Cardiac septum (tissue), 1 donor: ENCODE results near the gene OGN. TPM values are rescaled to one million over a fixed set of nuclear protein-coding genes. Genes with fewer than 3 reads are reported as not detected.
"Not testable (repeated sequence)": the region's sequence is repeated elsewhere in the genome, so short reads cannot be mapped to it uniquely, and the experiment has no call there.

ENCODE experiments used
- DNase-seq: peaks from one replicate; pipeline ENCODE4 v3.0.0-alpha.2; 2020; ENCODE audit warnings: low spot score
- intact Hi-C: fragments of 100-400 bp; cut with DNase I; formaldehyde crosslinking; loops from one replicate; pipeline ENCODE4 v1.14.0; 2022
- long read RNA-seq: library from polyadenylated mRNA; unstranded; transcript quantifications from one replicate; pipeline ENCODE4 v2.0.0, GENCODE V29; 2021
- total RNA-seq: library from RNA; stranded (reverse); fragmentation: NEBNext Ultra II Directional; extraction: Animal tissue kit (Norgen Biotek cat#: 25700); gene quantifications from one replicate; pipeline ENCODE4 v1.2.1, GENCODE V29; 2021
- donor health status: DM: no; HTN: no; CAD: no.

Gene OGN
- 15.2 TPM for total RNA-seq
- long read RNA-seq, transcript OGN-202 (7 exons, 2,743 nt): major isoform, 5 of 14 reads
- long read RNA-seq, partial matches to known transcripts: 4 of 14 reads
- long read RNA-seq, other reads (novel, unspliced or antisense): 5 of 14 reads

GRCh38 chr9:92404042-92404836, at the start of gene OGN:
Gene OGN, minus strand, starts transcription at chr9:92404578. Its CDS starts 1,171 bp downstream, at chr9:92403407.
- intact Hi-C loops: no loop called here
- no peak for DNase-seq

- DNase-seq: no peak
- intact Hi-C loops: no loop called here
These were observed 42.2 kb upstream of the OGN start for GRCh38 chr9:92446536-92446935.

- intact Hi-C loops: no loop called here
- DNase-seq: no peak
These were observed 40.5 kb upstream of the OGN start for GRCh38 chr9:92444841-92445240.

- DNase-seq: no peak
- intact Hi-C loops: no loop called here
These were observed 36.3 kb upstream of the OGN start for GRCh38 chr9:92440751-92441046.

- intact Hi-C loops: loop anchor here (5.0 kb wide), 1 partner anchor 98 kb away; no protein-coding TSS in a partner anchor
- no peak for DNase-seq
These were observed 35.8 kb upstream of the OGN start for GRCh38 chr9:92439921-92440750.

GRCh38 chr9:92438900-92439526, 34.6 kb upstream of the OGN start:
- intact Hi-C loops: loop anchor here (5.0 kb wide), 1 partner anchor 97 kb away; no protein-coding TSS in a partner anchor

GRCh38 chr9:92435263-92435662, 30.9 kb upstream of the OGN start:
- intact Hi-C loops: loop anchor here (5.0 kb wide), 1 partner anchor 93 kb away; no protein-coding TSS in a partner anchor
- DNase-seq: no peak

More at GRCh38 chr9:92438900-92439526, 34.6 kb upstream of the OGN start:
- DNase-seq: no peak

GRCh38 chr9:92432972-92433548, 28.7 kb upstream of the OGN start:
- intact Hi-C loops: no loop called here
- DNase-seq: no peak

GRCh38 chr9:92432350-92432749, 28.0 kb upstream of the OGN start:
- no peak for DNase-seq
- intact Hi-C loops: no loop called here

DNA sequence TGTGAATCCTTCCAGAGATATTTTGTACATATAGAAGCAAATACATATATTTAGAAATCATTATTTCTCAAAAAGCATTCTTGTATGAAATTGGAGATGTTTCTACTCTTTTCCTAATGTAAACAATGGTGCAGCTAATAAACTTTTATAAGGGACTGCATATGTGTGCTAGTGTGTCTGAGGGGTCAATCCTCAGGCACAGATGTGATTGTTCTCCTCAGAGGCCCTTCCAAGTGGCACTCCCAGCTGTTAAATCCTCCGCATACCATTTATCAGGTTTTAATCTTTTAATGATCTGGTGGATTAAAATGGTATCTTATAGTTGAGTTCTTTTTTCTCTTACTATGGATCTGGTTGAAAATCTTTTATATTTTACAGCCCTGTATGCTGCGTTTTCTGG, 25.5 kb upstream of the OGN start:
- intact Hi-C loops: no loop called here
- DNase-seq: no peak

DNA sequence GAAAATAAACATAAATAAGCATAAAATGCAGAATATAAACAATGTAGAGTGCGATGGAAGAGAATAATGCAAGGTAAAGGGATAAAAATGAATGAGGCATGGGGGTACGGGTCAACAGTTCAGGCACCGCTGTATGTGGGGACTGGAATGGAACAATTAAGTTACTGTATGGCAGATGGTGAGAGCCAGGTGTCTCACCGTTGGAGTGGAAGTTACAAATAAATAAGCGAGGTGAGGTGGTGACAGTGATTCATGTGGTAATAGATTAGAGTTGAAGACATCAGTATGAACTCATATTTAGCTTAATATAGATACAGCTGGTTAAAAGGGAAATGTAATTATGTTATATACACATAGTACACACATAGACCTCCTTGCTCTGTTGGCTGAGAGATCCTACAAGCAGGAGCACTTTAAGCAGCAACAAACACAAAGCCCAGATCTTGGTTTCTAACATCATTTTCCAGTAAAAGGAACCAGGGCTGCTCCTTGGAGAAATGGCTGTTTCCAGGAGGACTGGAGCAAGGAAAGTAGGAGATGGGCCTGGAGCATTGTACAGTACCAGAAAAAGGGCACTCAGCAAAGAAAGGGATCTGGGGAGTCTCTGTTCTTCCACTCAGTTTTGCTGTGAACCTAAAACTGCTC, 22.2 kb upstream of the OGN start:
- intact Hi-C loops: no loop called here
- no peak for DNase-seq

GRCh38 chr9:92425474-92425873, 21.1 kb upstream of the OGN start:
- no peak for DNase-seq
- intact Hi-C loops: no loop called here

GRCh38 chr9:92424340-92424739, 20.0 kb upstream of the OGN start, which contains the start of gene OMD:
Gene OMD, minus strand, starts transcription at chr9:92424471. Its CDS starts 6,913 bp downstream, at chr9:92417558.
- no peak for DNase-seq
- intact Hi-C loops: no loop called here

DNA sequence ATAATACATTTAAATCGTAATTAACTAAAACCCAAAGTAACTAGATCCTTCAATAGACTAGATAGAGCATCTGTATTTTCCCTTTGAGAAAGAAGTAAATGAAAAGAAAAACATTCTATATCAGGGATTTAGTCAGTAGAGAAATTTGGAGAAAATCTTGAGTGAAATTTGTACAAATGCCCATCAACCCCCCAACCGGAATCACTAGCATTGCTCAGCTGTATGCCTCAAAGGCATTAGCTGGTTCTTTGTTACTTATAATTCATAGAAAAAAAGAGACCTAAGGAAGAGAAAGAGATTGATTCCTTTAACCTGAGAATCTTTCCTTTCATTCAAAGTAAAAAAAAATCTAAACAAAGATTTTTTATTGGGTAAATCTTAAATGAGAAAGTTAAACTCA, 19.2 kb upstream of the OGN start:
- no peak for DNase-seq
- intact Hi-C loops: no loop called here

- DNase-seq: no peak
- intact Hi-C loops: no loop called here
These were observed 18.4 kb upstream of the OGN start for GRCh38 chr9:92422611-92423338.

DNA sequence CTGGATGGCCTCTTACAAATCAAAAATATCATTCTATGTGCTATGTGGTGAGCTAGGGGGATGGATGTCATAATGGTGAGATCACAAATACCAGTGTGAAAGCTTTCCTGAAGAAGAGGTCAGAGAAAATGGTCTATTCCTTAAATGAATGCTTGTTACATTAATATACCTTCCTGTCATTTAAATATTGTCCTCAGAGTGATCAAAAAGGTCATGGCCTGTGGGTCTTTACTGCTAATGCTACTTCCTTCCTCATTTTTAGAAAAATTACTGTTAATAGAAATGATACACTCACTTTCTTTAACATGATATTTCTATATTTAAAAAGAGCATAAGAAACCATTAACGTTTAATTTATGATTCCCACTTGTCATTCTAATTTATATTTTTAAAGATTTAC, 10.2 kb upstream of the OGN start:
- no peak for DNase-seq
- intact Hi-C loops: no loop called here

DNA sequence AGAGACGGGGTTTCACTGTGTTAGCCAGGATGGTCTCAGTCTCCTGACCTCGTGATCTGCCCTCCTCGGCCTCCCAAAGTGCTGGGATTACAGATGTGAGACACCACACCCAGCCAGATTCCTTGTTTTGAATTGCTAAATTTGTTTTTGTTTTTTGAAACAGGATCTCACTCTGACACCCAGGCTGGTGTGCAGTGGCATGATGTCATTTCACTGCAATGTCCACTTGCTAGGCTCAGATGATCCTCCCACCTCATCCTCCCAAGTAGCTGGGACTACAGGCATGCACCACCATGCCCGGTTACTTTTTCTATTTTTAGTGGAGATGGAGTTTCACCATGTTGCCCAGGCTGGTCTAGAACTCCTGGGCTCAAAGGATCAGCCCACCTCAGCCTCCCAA, 6.8 kb upstream of the OGN start:
- DNase-seq, intact Hi-C loops: not testable (repeated sequence)

GRCh38 chr9:92408747-92409478, 4.5 kb upstream of the OGN start:
- DNase-seq: no peak
- intact Hi-C loops: no loop called here
